Measurements from ENCODE around the gene TPGS1.
A peak's percentile ranks its signal among the peaks of the same experiment; 100 is the strongest.

The TPGS1 gene

GRCh38 chr19:496112-496665 is 11.1 kb upstream of the TPGS1 start, which contains the start of gene MADCAM1:
Gene MADCAM1, plus strand, starts transcription at chr19:496486. Its CDS starts 14 bp downstream, at chr19:496500.
- DNase-seq: no peak

- DNase-seq: no peak
Observed at GRCh38 chr19:496986-497385, 10.3 kb upstream of the TPGS1 start.

GRCh38 chr19:497491-497868 is 9.8 kb upstream of the TPGS1 start:
- DNase-seq: no peak

- DNase-seq: no peak
Observed at GRCh38 chr19:497869-498510, 9.3 kb upstream of the TPGS1 start.

- DNase-seq: no peak
Observed at GRCh38 chr19:498511-498891, 8.8 kb upstream of the TPGS1 start.

- no peak for DNase-seq
Observed at GRCh38 chr19:498977-499623, 8.2 kb upstream of the TPGS1 start.

GRCh38 chr19:501646-502045 is 5.7 kb upstream of the TPGS1 start:
- no peak for DNase-seq

- no peak for DNase-seq
Observed at GRCh38 chr19:504616-505015, 2.7 kb upstream of the TPGS1 start.

GRCh38 chr19:506404-507285 is 652 bp upstream of the TPGS1 start:
- DNase-seq: peak; percentile 99

- DNase-seq: no peak
Observed at GRCh38 chr19:508204-509150, 1.2 kb downstream of the TPGS1 start.

- peak; percentile 61 for DNase-seq
Observed at GRCh38 chr19:510606-511100, 3.4 kb downstream of the TPGS1 start.

GRCh38 chr19:511101-511851 is 4.0 kb downstream of the TPGS1 start:
- DNase-seq: peak; percentile 34

- no peak for DNase-seq
Observed at GRCh38 chr19:512547-513365, 5.5 kb downstream of the TPGS1 start.

GRCh38 chr19:513368-514165 is 6.3 kb downstream of the TPGS1 start:
- no peak for DNase-seq

- no peak for DNase-seq
Observed at GRCh38 chr19:514166-514663, 6.9 kb downstream of the TPGS1 start.

- no peak for DNase-seq
Observed at GRCh38 chr19:517721-518597, 10.7 kb downstream of the TPGS1 start.

GRCh38 chr19:518598-519231 is 11.4 kb downstream of the TPGS1 start:
- no peak for DNase-seq

- no peak for DNase-seq
Observed at GRCh38 chr19:519449-519865, 12.2 kb downstream of the TPGS1 start.
